Measurements from ENCODE around the gene RAB17.

RAB17 gene

GRCh38 chr2:237551071-237551574 is 39.4 kb downstream of the RAB17 start:
- H3K36me3 ChIP-seq (ENCODE audit: control insufficient read depth in 5 of 5, insufficient read depth in 5 of 5, low read length in 5 of 5), result no peaks in the 10 kb centered on the region
- H3K9me3 ChIP-seq (ENCODE audit: control insufficient read depth in 5 of 5, low read length in 5 of 5), result peaks cover 6 to 13% (median 7%) of the 10 kb centered on the region in 5 donors
- H3K9ac ChIP-seq (ENCODE audit: low read length in 5 of 5), result no peak overlapping the region

GRCh38 chr2:237549643-237550415 is 40.7 kb downstream of the RAB17 start:
- H3K9ac ChIP-seq (ENCODE audit: low read length in 5 of 5), result no peak overlapping the region
- H3K4me3 ChIP-seq (ENCODE audit: low read depth in 1 of 5, low read length in 5 of 5), result no peak overlapping the region
- no peak overlapping the region for H3K27ac ChIP-seq (ENCODE audit: low read depth, low read length)
- peaks cover 0 to 4% (median 0%) of the 10 kb centered on the region in 5 donors for H3K9me3 ChIP-seq (ENCODE audit: control insufficient read depth in 5 of 5, low read length in 5 of 5)
- peaks cover 0 to 12% (median 0%) of the 10 kb centered on the region in 5 donors for H3K4me1 ChIP-seq (ENCODE audit: control insufficient read depth in 5 of 5, insufficient read depth in 5 of 5, low read length in 5 of 5)
- no peaks in the 10 kb centered on the region for H3K36me3 ChIP-seq (ENCODE audit: control insufficient read depth in 5 of 5, insufficient read depth in 5 of 5, low read length in 5 of 5)
- H3K27me3 ChIP-seq (ENCODE audit: control insufficient read depth in 5 of 5, insufficient read depth in 4 of 5, low read length in 5 of 5), result peaks cover 0 to 8% (median 0%) of the 10 kb centered on the region in 5 donors

More at GRCh38 chr2:237551071-237551574, 39.4 kb downstream of the RAB17 start:
- peaks cover 0 to 8% (median 0%) of the 10 kb centered on the region in 5 donors for H3K27me3 ChIP-seq (ENCODE audit: control insufficient read depth in 5 of 5, insufficient read depth in 4 of 5, low read length in 5 of 5)
- no peak overlapping the region for H3K4me3 ChIP-seq (ENCODE audit: low read depth in 1 of 5, low read length in 5 of 5)
- H3K27ac ChIP-seq (ENCODE audit: low read depth, low read length), result no peak overlapping the region
- peaks cover 0 to 12% (median 0%) of the 10 kb centered on the region in 5 donors for H3K4me1 ChIP-seq (ENCODE audit: control insufficient read depth in 5 of 5, insufficient read depth in 5 of 5, low read length in 5 of 5)

DNA sequence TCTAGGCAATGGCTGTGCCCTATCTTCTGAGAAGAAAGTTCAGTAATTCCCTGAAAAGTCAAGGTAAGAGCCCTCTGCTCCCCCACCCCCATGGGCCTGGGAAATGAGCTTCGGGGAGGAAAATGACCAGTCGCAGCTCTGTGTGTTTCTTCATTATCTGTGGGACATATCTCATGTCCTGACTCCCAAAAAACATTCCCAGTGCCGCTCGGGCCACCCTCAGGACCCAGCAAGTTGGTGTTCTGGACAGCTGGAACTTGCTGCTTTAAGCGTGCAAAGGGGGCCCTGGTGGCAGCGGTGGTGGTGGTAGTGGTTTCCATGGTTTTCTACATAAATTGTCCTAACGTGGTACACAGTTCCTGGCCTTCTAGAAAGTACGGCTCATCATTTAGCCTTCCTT is 41.3 kb downstream of the RAB17 start:
- no peak overlapping the region for H3K4me3 ChIP-seq (ENCODE audit: low read depth in 1 of 5, low read length in 5 of 5)
- H3K36me3 ChIP-seq (ENCODE audit: control insufficient read depth in 5 of 5, insufficient read depth in 5 of 5, low read length in 5 of 5), result no peaks in the 10 kb centered on the region

DNA sequence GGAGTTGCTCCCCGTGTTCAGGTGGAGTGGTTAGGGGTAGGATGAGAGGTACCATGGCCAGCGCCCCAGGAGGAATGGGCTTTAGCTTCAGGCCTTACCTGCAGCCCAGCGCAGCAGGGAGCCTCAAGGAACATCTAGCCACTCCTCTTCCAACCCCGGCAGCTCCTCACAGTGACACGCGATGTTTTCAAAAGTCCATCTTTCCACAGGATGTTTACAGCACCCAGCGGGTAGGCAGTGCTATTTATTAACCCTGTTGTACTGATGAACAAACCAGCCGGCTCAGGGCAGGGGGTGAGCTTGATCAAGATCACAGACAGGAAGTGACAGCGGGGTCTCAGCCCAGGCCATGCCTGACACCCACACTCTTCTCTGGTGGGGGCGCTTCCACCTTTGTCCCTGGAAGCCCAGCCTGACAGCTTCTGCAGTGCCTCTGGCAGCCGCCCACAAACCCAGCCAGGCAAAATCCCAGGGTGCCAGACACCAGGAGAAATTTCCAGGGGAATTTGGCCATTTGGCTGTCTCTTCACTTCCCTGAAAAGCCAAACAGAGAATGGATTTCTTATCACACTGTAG is 42.6 kb downstream of the RAB17 start:
- Histone ChIP-seq H3K9me3 (ENCODE audit: control insufficient read depth in 5 of 5, low read length in 5 of 5) (no peaks in the 10 kb centered on the region), H3K27ac (ENCODE audit: low read depth, low read length) (no peak overlapping the region), H3K27me3 (ENCODE audit: control insufficient read depth in 5 of 5, insufficient read depth in 4 of 5, low read length in 5 of 5) (peaks cover 0 to 8% (median 0%) of the 10 kb centered on the region in 5 donors), H3K4me1 (ENCODE audit: control insufficient read depth in 5 of 5, insufficient read depth in 5 of 5, low read length in 5 of 5) (peaks cover 0 to 12% (median 0%) of the 10 kb centered on the region in 5 donors), H3K4me3 (ENCODE audit: low read depth in 1 of 5, low read length in 5 of 5) (no peak overlapping the region), H3K36me3 (ENCODE audit: control insufficient read depth in 5 of 5, insufficient read depth in 5 of 5, low read length in 5 of 5) (no peaks in the 10 kb centered on the region), H3K9ac (ENCODE audit: low read length in 5 of 5) (no peak overlapping the region)

More for the DNA sequence above, 41.3 kb downstream of the RAB17 start:
- H3K27ac ChIP-seq (ENCODE audit: low read depth, low read length), result no peak overlapping the region
- H3K9me3 ChIP-seq (ENCODE audit: control insufficient read depth in 5 of 5, low read length in 5 of 5), result peaks cover 0 to 3% (median 0%) of the 10 kb centered on the region in 5 donors
- H3K27me3 ChIP-seq (ENCODE audit: control insufficient read depth in 5 of 5, insufficient read depth in 4 of 5, low read length in 5 of 5), result peaks cover 0 to 8% (median 0%) of the 10 kb centered on the region in 5 donors
- peaks cover 0 to 12% (median 0%) of the 10 kb centered on the region in 5 donors for H3K4me1 ChIP-seq (ENCODE audit: control insufficient read depth in 5 of 5, insufficient read depth in 5 of 5, low read length in 5 of 5)
- no peak overlapping the region for H3K9ac ChIP-seq (ENCODE audit: low read length in 5 of 5)

- Histone ChIP-seq H3K9ac (ENCODE audit: low read length in 5 of 5) (no peak overlapping the region), H3K27ac (ENCODE audit: low read depth, low read length) (no peak overlapping the region), H3K36me3 (ENCODE audit: control insufficient read depth in 5 of 5, insufficient read depth in 5 of 5, low read length in 5 of 5) (no peaks in the 10 kb centered on the region), H3K9me3 (ENCODE audit: control insufficient read depth in 5 of 5, low read length in 5 of 5) (peaks cover 0 to 6% (median 5%) of the 10 kb centered on the region in 5 donors), H3K4me3 (ENCODE audit: low read depth in 1 of 5, low read length in 5 of 5) (no peak overlapping the region), H3K4me1 (ENCODE audit: control insufficient read depth in 5 of 5, insufficient read depth in 5 of 5, low read length in 5 of 5) (peaks cover 0 to 12% (median 0%) of the 10 kb centered on the region in 5 donors), H3K27me3 (ENCODE audit: control insufficient read depth in 5 of 5, insufficient read depth in 4 of 5, low read length in 5 of 5) (peaks cover 0 to 8% (median 0%) of the 10 kb centered on the region in 5 donors)
Observed at GRCh38 chr2:237546876-237547395, 43.6 kb downstream of the RAB17 start.

- peaks cover 0 to 14% (median 0%) of the 10 kb centered on the region in 5 donors for H3K4me1 ChIP-seq (ENCODE audit: control insufficient read depth in 5 of 5, insufficient read depth in 5 of 5, low read length in 5 of 5)
- H3K4me3 ChIP-seq (ENCODE audit: low read depth in 1 of 5, low read length in 5 of 5), result no peak overlapping the region
- H3K9me3 ChIP-seq (ENCODE audit: control insufficient read depth in 5 of 5, low read length in 5 of 5), result peaks cover 0 to 9% (median 5%) of the 10 kb centered on the region in 5 donors
- H3K27me3 ChIP-seq (ENCODE audit: control insufficient read depth in 5 of 5, insufficient read depth in 4 of 5, low read length in 5 of 5), result peaks cover 0 to 8% (median 0%) of the 10 kb centered on the region in 5 donors
- no peak overlapping the region for H3K27ac ChIP-seq (ENCODE audit: low read depth, low read length)
- H3K36me3 ChIP-seq (ENCODE audit: control insufficient read depth in 5 of 5, insufficient read depth in 5 of 5, low read length in 5 of 5), result no peaks in the 10 kb centered on the region
- no peak overlapping the region for H3K9ac ChIP-seq (ENCODE audit: low read length in 5 of 5)
Observed at GRCh38 chr2:237546040-237546875, 44.3 kb downstream of the RAB17 start.

DNA sequence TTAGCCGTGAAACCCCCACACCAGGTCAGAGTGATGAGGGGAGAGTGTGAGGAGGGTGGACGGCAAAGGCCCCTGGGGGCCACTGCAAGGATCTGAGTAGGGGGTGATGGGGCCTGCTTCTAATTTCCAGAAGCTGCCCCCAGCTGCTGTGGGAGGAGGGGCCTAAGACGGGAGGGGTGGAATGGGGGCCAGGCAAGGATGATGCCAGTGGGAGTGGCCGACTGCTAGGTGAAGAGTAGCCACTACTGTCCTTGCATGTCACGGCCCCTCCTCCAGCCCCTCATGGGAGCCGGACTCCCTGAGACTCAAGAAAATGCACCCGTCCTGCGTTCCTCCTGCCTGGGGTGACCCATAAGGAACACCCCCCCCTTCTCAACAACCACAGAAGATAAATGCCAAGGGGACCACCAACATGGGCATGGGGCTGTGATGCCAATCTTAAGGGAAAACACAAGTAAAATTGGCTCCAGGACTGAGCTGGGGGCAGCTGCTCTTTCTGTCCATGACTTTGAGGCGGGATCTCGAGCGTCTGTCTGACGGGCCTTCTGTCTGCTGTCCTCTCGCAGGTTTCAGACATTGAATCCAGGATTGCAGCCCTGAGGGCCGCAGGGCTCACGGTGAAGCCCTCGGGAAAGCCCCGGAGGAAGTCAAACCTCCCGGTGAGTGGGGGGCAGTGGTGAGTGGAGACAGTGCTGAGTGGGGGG is 48.4 kb downstream of the RAB17 start:
- Histone ChIP-seq H3K27me3 (ENCODE audit: control insufficient read depth in 5 of 5, insufficient read depth in 4 of 5, low read length in 5 of 5) (peaks cover 0 to 13% (median 4%) of the 10 kb centered on the region in 5 donors), H3K9me3 (ENCODE audit: control insufficient read depth in 5 of 5, low read length in 5 of 5) (peaks cover 0 to 9% (median 5%) of the 10 kb centered on the region in 5 donors), H3K4me3 (ENCODE audit: low read depth in 1 of 5, low read length in 5 of 5) (no peak overlapping the region), H3K36me3 (ENCODE audit: control insufficient read depth in 5 of 5, insufficient read depth in 5 of 5, low read length in 5 of 5) (no peaks in the 10 kb centered on the region), H3K9ac (ENCODE audit: low read length in 5 of 5) (no peak overlapping the region), H3K27ac (ENCODE audit: low read depth, low read length) (no peak overlapping the region), H3K4me1 (ENCODE audit: control insufficient read depth in 5 of 5, insufficient read depth in 5 of 5, low read length in 5 of 5) (peaks cover 2 to 17% (median 13%) of the 10 kb centered on the region in 5 donors)

GRCh38 chr2:237541243-237541642 is 49.3 kb downstream of the RAB17 start:
- Histone ChIP-seq H3K4me3 (ENCODE audit: low read depth in 1 of 5, low read length in 5 of 5) (no peak overlapping the region), H3K9ac (ENCODE audit: low read length in 5 of 5) (no peak overlapping the region), H3K4me1 (ENCODE audit: control insufficient read depth in 5 of 5, insufficient read depth in 5 of 5, low read length in 5 of 5) (peaks cover 2 to 17% (median 13%) of the 10 kb centered on the region in 5 donors), H3K9me3 (ENCODE audit: control insufficient read depth in 5 of 5, low read length in 5 of 5) (peaks cover 0 to 9% (median 5%) of the 10 kb centered on the region in 5 donors), H3K27ac (ENCODE audit: low read depth, low read length) (no peak overlapping the region), H3K36me3 (ENCODE audit: control insufficient read depth in 5 of 5, insufficient read depth in 5 of 5, low read length in 5 of 5) (no peaks in the 10 kb centered on the region), H3K27me3 (ENCODE audit: control insufficient read depth in 5 of 5, insufficient read depth in 4 of 5, low read length in 5 of 5) (peaks cover 0 to 5% (median 3%) of the 10 kb centered on the region in 5 donors)

DNA sequence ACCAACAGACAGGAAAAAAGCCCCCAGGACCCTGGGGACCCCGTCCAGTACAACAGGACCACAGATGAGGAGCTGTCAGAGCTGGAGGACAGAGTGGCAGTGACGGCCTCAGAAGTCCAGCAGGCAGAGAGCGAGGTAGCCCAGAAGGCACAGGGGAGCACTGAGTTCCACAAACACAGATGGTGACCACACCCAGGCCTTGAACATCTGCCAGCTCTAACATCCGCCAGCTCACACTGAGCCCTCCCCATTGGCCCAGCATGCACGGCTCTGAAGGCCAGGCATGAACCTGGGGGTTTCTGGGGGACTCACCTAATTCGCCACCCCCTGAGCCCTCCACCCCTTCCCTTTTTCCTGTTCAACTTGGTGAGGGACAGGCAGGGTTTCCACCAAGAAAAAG is 49.7 kb downstream of the RAB17 start:
- peaks cover 0 to 9% (median 5%) of the 10 kb centered on the region in 5 donors for H3K9me3 ChIP-seq (ENCODE audit: control insufficient read depth in 5 of 5, low read length in 5 of 5)
- no peak overlapping the region for H3K27ac ChIP-seq (ENCODE audit: low read depth, low read length)
- H3K4me3 ChIP-seq (ENCODE audit: low read depth in 1 of 5, low read length in 5 of 5), result no peak overlapping the region
- peaks cover 2 to 17% (median 13%) of the 10 kb centered on the region in 5 donors for H3K4me1 ChIP-seq (ENCODE audit: control insufficient read depth in 5 of 5, insufficient read depth in 5 of 5, low read length in 5 of 5)
- no peak overlapping the region for H3K9ac ChIP-seq (ENCODE audit: low read length in 5 of 5)
- no peaks in the 10 kb centered on the region for H3K36me3 ChIP-seq (ENCODE audit: control insufficient read depth in 5 of 5, insufficient read depth in 5 of 5, low read length in 5 of 5)
- H3K27me3 ChIP-seq (ENCODE audit: control insufficient read depth in 5 of 5, insufficient read depth in 4 of 5, low read length in 5 of 5), result peaks cover 0 to 5% (median 3%) of the 10 kb centered on the region in 5 donors
